Spleen (tissue), 11 donors: ENCODE results near the gene UTS2B. TPM values are rescaled to one million over a fixed set of nuclear protein-coding genes. Genes with fewer than 3 reads are reported as not detected.

Experiments
- DNase-seq: peaks from one replicate; pipeline ENCODE4 v3.0.0-alpha.2; 2020
- H3K27ac ChIP-seq, 8 donors: fragments of 200-600 bp; sonication (generic) in 7 of 8; 1 replicate in 4 of 8; 2 replicates in 4 of 8; pipeline versions ENCODE4 v1.5.0 to v1.8.0; 2016 to 2021; ENCODE audit warnings: inconsistent platforms in 4 of 8, mild to moderate bottlenecking in 4 of 8, moderate library complexity in 1 of 8
- H3K27me3 ChIP-seq, 7 donors: fragments of 200-600 bp; sonication (generic) in 6 of 7; replicated peaks in 1 of 7; 1 replicate in 4 of 7; 2 replicates in 3 of 7; pipeline versions ENCODE4 v1.5.0 to v1.8.0; 2016 to 2021; ENCODE audit warnings: inconsistent platforms in 3 of 7, mild to moderate bottlenecking in 1 of 7
- H3K36me3 ChIP-seq, 6 donors: fragments of 200-600 bp; sonication (generic) in 5 of 6; 1 replicate in 4 of 6; 2 replicates in 2 of 6; pipeline versions ENCODE4 v1.5.0 to v1.8.0; 2016 to 2021; ENCODE audit warnings: inconsistent platforms in 2 of 6
- H3K4me1 ChIP-seq, 6 donors: fragments of 200-600 bp; sonication (generic) in 5 of 6; 1 replicate in 3 of 6; 2 replicates in 3 of 6; pipeline versions ENCODE4 v1.5.0 to v1.8.0; 2016 to 2021; ENCODE audit warnings: inconsistent platforms in 3 of 6
- H3K4me3 ChIP-seq, 8 donors: fragments of 200-600 bp; sonication (generic) in 7 of 8; 1 replicate in 4 of 8; 2 replicates in 4 of 8; pipeline versions ENCODE4 v1.5.0 to v1.8.0; 2016 to 2021; ENCODE audit warnings: inconsistent platforms in 4 of 8, mild to moderate bottlenecking in 4 of 8, moderate library complexity in 2 of 8
- H3K9me3 ChIP-seq, 8 donors: fragments of 200-600 bp; sonication (generic) in 7 of 8; 1 replicate in 4 of 8; 2 replicates in 4 of 8; pipeline versions ENCODE4 v1.5.0 to v1.8.0; 2016 to 2021; ENCODE audit warnings: inconsistent platforms in 4 of 8
- POLR2A ChIP-seq, 3 donors: fragments of 450-650 bp; IDR thresholded peaks; one replicate each; pipeline ENCODE4 v1.5.1; 2017; ENCODE audit warnings: antibody characterized with exemption in 3 of 3, mild to moderate bottlenecking in 1 of 3
- POLR2AphosphoS5 ChIP-seq, 3 donors: sonication (generic); formaldehyde crosslinking; IDR thresholded peaks; one replicate each; pipeline ENCODE4 v1.5.1; 2017; ENCODE audit warnings: antibody characterized with exemption in 3 of 3
- WGBS, 5 donors: extraction: QIAGEN DNeasy Blood & Tissue Kit in 3 of 5; methylation state at CpG; one replicate each; pipeline versions ENCODE4 v1.1.5 to v1.1.7; 2013 to 2018; 5-methylcytosine and 5-hydroxymethylcytosine counted together
- intact Hi-C: fragments of 100-400 bp; cut with DNase I; formaldehyde crosslinking; loops from one replicate; pipeline ENCODE4 v1.15.0; 2023; ENCODE audit warnings: low total_unique reads
- polyA plus RNA-seq, 3 donors: library from polyadenylated mRNA; stranded (reverse); fragments of 200-250 nt; gene quantifications; one replicate each; pipeline ENCODE4 v1.2.1, GENCODE V29; 2013
- total RNA-seq, 7 donors: library from RNA; depleted of rRNA in 3 of 7; stranded (reverse); fragments of >200 nt in 3 of 7; fragmentation: NEBNext Ultra II Directional in 4 of 7; extraction: Animal tissue kit (Norgen Biotek cat#: 25700) in 4 of 7; gene quantifications; one replicate each; pipeline versions ENCODE4 v1.1.0 to v1.2.1, GENCODE V29; 2016 to 2021
- TF ChIP-seq, protein P1 (sequence below), 11 experiments: fragments of 200-600 bp in 7 of 11; fragments of 450-650 bp in 4 of 11; sonication (generic) in 4 of 11; IDR thresholded peaks in 8 of 11; conservative IDR thresholded peaks in 3 of 11; 1 replicate in 7 of 11; 2 replicates in 4 of 11; pipeline versions ENCODE4 v1.4.0 to v1.8.0; 2016 to 2021; ENCODE audit warnings: antibody characterized with exemption in 11 of 11, inconsistent platforms in 4 of 11, mild to moderate bottlenecking in 1 of 11
- donor health status: healthy with polysubstance abuse.
- donor health status: DM: no; HTN: no; CAD: no; lungs with moderate emphysema.
- donor health status: DM: no; HTN: no; CAD: no.
- donor health status: Bipolar disorder and iron deficiency.
- donor health status: healthy.
- donor health status: DM: no; HTN: no; CAD: no.
- donor health status: DM: yes; HTN: yes; CAD: no.

Gene UTS2B
- total and polyA plus RNA-seq, 10 donors = 0.20 to 3.2 (median 0.54) TPM; not detected in 1

DNA sequence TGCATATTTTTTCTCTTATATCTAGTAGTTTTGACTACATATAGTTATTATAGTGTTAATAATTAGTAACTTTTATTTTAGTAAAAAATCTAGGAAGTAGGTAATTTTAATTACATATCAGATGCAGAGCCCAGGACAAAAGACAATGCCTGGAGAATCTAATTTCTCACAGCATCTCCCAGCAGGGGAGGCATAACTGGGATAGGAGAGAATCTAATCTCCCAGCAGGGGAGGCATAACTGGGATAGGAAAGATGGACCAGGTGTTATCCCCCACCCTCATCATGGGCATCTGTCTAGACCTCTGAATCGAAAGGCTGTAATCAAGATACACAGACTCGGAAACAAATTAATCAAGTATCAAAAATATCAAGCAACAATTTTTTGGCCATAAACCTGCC, 73.0 kb downstream of the UTS2B start:
- WGBS, 5 donors = 85 to 98% (median 94%) methylated on average over 2 of the region's 2 CpGs

DNA sequence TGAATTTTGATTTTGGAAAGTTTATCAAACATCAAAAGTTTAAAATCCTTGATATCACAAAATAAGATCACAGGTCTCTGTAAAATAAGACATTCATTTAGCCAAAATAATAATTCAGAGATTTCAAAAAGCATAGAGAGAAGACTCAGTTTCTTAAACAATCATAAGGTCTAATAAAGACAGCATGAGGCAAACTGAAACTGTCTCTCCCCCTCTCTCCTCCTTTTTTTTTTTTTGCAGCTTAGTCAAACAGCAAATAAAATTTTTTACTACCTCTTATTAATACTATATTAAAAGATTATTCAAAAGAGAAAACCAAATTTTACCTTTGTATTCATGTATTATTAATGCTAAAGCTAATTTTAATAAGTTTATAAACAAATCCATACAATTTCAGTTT, 73.9 kb downstream of the UTS2B start:
- no peak overlapping the region for H3K4me3 ChIP-seq
- intact Hi-C loops = no loop called here
- no peaks in the 10 kb centered on the region for H3K27me3 ChIP-seq
- TF ChIP-seq, protein P1, sequence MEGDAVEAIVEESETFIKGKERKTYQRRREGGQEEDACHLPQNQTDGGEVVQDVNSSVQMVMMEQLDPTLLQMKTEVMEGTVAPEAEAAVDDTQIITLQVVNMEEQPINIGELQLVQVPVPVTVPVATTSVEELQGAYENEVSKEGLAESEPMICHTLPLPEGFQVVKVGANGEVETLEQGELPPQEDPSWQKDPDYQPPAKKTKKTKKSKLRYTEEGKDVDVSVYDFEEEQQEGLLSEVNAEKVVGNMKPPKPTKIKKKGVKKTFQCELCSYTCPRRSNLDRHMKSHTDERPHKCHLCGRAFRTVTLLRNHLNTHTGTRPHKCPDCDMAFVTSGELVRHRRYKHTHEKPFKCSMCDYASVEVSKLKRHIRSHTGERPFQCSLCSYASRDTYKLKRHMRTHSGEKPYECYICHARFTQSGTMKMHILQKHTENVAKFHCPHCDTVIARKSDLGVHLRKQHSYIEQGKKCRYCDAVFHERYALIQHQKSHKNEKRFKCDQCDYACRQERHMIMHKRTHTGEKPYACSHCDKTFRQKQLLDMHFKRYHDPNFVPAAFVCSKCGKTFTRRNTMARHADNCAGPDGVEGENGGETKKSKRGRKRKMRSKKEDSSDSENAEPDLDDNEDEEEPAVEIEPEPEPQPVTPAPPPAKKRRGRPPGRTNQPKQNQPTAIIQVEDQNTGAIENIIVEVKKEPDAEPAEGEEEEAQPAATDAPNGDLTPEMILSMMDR (IDR thresholded peaks at IDR 0.05 in 8 of 11, conservative IDR thresholded peaks at IDR 0.05 in 3 of 11) = no peak
- TF ChIP-seq POLR2AphosphoS5 (IDR thresholded peaks at IDR 0.05) (no peak), POLR2A (IDR thresholded peaks at IDR 0.05) (no peak)
- DNase-seq = no peak
- H3K9me3 ChIP-seq = no peaks in the 10 kb centered on the region
- H3K4me1 ChIP-seq = peaks cover 0 to 70% (median 34%) of the 10 kb centered on the region in 6 donors
- peak overlapping the region in 3 of 8 donors; percentile 34 to 45 (median 44) for H3K27ac ChIP-seq
- no peaks in the 10 kb centered on the region for H3K36me3 ChIP-seq

More for the DNA sequence above, 73.0 kb downstream of the UTS2B start:
- Histone ChIP-seq H3K4me3 (no peak overlapping the region), H3K27ac (peak overlapping the region in 1 of 8 donors; percentile 45), H3K27me3 (no peaks in the 10 kb centered on the region), H3K4me1 (peaks cover 0 to 64% (median 36%) of the 10 kb centered on the region in 6 donors), H3K36me3 (no peaks in the 10 kb centered on the region), H3K9me3 (no peaks in the 10 kb centered on the region)
- DNase-seq = no peak
- intact Hi-C loops = no loop called here
- TF ChIP-seq, protein P1 (IDR thresholded peaks at IDR 0.05 in 8 of 11, conservative IDR thresholded peaks at IDR 0.05 in 3 of 11) = no peak
- TF ChIP-seq POLR2AphosphoS5 (IDR thresholded peaks at IDR 0.05) (no peak), POLR2A (IDR thresholded peaks at IDR 0.05) (no peak)

DNA sequence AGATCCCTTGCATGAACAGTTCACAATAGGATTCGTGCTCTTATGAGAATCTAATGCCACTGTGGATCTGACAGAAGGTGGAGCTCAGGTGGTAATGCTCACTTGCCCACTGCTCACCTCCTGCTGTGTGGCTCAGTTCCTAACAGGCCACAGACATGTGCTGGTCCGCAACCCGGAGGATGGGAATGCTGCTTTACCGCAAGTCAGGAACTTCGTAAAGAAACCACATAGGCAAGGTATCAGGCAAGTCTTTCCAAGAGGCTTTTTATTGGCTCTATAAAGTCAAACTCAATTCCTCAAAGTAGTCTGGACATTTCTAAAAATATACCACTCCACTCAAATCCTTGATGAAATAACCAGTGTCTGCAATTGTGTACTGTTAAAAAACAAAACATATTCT, 75.2 kb downstream of the UTS2B start:
- no peaks in the 10 kb centered on the region for H3K36me3 ChIP-seq
- WGBS, 5 donors = 74 to 96% (median 90%) methylated on average over 3 to 5 of the region's 5 CpGs
- H3K4me3 ChIP-seq = no peak overlapping the region
- TF ChIP-seq POLR2A (IDR thresholded peaks at IDR 0.05) (no peak), POLR2AphosphoS5 (IDR thresholded peaks at IDR 0.05) (no peak)
- TF ChIP-seq, protein P1 (IDR thresholded peaks at IDR 0.05 in 8 of 11, conservative IDR thresholded peaks at IDR 0.05 in 3 of 11) = no peak
- H3K4me1 ChIP-seq = peaks cover 0 to 70% (median 34%) of the 10 kb centered on the region in 6 donors
- peak overlapping the region in 4 of 8 donors; percentile 6 to 69 (median 36) for H3K27ac ChIP-seq
- DNase-seq = no peak
- intact Hi-C loops = no loop called here
- no peaks in the 10 kb centered on the region for H3K9me3 ChIP-seq
- no peaks in the 10 kb centered on the region for H3K27me3 ChIP-seq

DNA sequence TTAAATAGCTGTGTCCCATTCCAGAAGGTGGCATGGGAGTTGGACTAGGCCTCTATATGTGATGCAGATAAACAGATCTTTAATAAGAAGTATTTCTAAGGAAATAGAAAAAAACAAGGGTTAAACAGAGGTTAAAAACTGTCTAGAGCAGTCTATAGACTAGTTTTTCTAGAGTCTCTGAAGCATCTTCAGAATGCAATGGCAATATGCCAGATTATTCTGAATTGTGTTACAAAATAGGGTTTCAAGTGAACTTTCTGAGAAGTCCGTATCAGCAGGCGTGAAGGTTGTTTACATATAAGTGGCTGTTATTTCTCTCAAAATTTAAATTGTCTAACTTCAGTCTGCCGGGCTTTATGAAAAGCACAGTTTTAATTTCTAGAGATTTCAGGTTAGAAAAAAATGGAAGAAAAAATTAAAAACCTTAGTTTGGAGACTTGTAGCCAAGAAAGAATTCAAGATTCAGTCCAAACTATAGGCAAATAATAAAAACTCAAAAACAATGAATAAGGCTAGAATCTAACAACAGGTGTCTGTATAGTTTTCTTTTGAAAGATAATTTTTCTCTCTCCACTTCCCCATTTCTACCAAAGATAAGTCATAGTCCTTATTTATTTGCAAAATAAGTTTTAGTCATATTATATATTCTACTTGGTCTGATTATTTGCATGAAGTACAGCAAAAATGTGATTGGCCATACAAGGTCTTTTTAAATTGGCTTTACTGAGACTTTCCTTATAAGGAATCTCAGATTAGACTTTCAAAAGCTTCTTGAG, 76.0 kb downstream of the UTS2B start:
- WGBS, 5 donors = 44 to 91% (median 79%) methylated on average over 3 of the region's 3 CpGs
- no peaks in the 10 kb centered on the region for H3K27me3 ChIP-seq
- TF ChIP-seq, protein P1 (IDR thresholded peaks at IDR 0.05 in 8 of 11, conservative IDR thresholded peaks at IDR 0.05 in 3 of 11) = no peak
- no peak for TF ChIP-seq POLR2AphosphoS5 (IDR thresholded peaks at IDR 0.05)
- no peak for TF ChIP-seq POLR2A (IDR thresholded peaks at IDR 0.05)
- no peaks in the 10 kb centered on the region for H3K36me3 ChIP-seq
- intact Hi-C loops = no loop called here
- no peak overlapping the region for H3K4me3 ChIP-seq
- H3K27ac ChIP-seq = peak overlapping the region in 5 of 8 donors; percentile 6 to 69 (median 36)
- DNase-seq = no peak
- H3K9me3 ChIP-seq = no peaks in the 10 kb centered on the region
- peaks cover 0 to 67% (median 32%) of the 10 kb centered on the region in 6 donors for H3K4me1 ChIP-seq
